Gastroesophageal sphincter (tissue), 4 donors: ENCODE measurements around the gene SNUPN. TPM values are rescaled to one million over a fixed set of nuclear protein-coding genes. Genes with fewer than 3 reads are reported as not detected.
"Not testable (repeated sequence)": the region's sequence is repeated elsewhere in the genome, so short reads cannot be mapped to it uniquely, and the experiment has no call there.

Source experiments
- ATAC-seq: fragments of 150-250 bp; one replicate; pipeline ENCODE4 v1.9.1; 2016; ENCODE audit warnings: mild to moderate bottlenecking, moderate library complexity
- H3K27ac ChIP-seq, 4 donors: fragments of 200-600 bp; sonication (generic) in 3 of 4; 1 replicate in 3 of 4; 2 replicates in 1 of 4; pipeline ENCODE4 v1.5.1; 2016 to 2019
- H3K27me3 ChIP-seq: fragments of 200-600 bp; sonication (generic); one replicate; pipeline ENCODE4 v1.5.1; 2019
- H3K36me3 ChIP-seq, 2 donors: fragments of 200-600 bp; sonication (generic); one replicate each; pipeline ENCODE4 v1.5.1; 2019; ENCODE audit warnings: control low read depth in 1 of 2
- H3K4me1 ChIP-seq, 3 donors: fragments of 200-600 bp; sonication (generic); 1 replicate in 2 of 3; 2 replicates in 1 of 3; pipeline ENCODE4 v1.5.1; 2016 to 2019; ENCODE audit warnings: control low read depth in 2 of 3
- H3K4me3 ChIP-seq, 2 donors: fragments of 200-600 bp; sonication (generic); one replicate each; pipeline ENCODE4 v1.5.1; 2019; ENCODE audit warnings: mild to moderate bottlenecking in 1 of 2, moderate library complexity in 1 of 2
- H3K9me3 ChIP-seq, 3 donors: fragments of 200-600 bp; sonication (generic); one replicate each; pipeline ENCODE4 v1.5.1; 2017 to 2019; ENCODE audit warnings: control low read depth in 2 of 3
- EP300 ChIP-seq: sonication (generic); formaldehyde crosslinking; IDR thresholded peaks from one replicate; pipeline ENCODE4 v1.6.1; 2017; ENCODE audit warnings: antibody characterized with exemption, mild to moderate bottlenecking
- POLR2A ChIP-seq, 2 donors: fragments of 450-650 bp; IDR thresholded peaks; one replicate each; pipeline ENCODE4 v1.6.1; 2017; ENCODE audit warnings: antibody characterized with exemption in 2 of 2, mild to moderate bottlenecking in 2 of 2, moderate library complexity in 1 of 2
- POLR2AphosphoS5 ChIP-seq: sonication (generic); formaldehyde crosslinking; IDR thresholded peaks from one replicate; pipeline ENCODE4 v1.6.1; 2017; ENCODE audit warnings: antibody characterized with exemption
- WGBS, 2 donors: methylation state at CpG; one replicate each; pipeline ENCODE4 v1.1.5; 2018; ENCODE audit warnings: low coverage in 1 of 2; 5-methylcytosine and 5-hydroxymethylcytosine counted together
- total RNA-seq, 4 donors: library from RNA; depleted of rRNA; stranded (reverse); fragments of >200 nt; gene quantifications; one replicate each; pipeline ENCODE4 v1.1.0, GENCODE V29; 2016
- TF ChIP-seq, protein P1 (sequence below), 4 experiments: fragments of 200-600 bp in 2 of 4; fragments of 450-650 bp in 2 of 4; sonication (generic) in 1 of 4; IDR thresholded peaks; one replicate each; pipeline ENCODE4 v1.5.1; 2017 to 2019; ENCODE audit warnings: antibody characterized with exemption in 4 of 4, mild to moderate bottlenecking in 2 of 4, moderate library complexity in 2 of 4

SNUPN gene
- total RNA-seq, 4 donors from 2014 or later = 18.6 to 27.3 (median 21.0) TPM

DNA sequence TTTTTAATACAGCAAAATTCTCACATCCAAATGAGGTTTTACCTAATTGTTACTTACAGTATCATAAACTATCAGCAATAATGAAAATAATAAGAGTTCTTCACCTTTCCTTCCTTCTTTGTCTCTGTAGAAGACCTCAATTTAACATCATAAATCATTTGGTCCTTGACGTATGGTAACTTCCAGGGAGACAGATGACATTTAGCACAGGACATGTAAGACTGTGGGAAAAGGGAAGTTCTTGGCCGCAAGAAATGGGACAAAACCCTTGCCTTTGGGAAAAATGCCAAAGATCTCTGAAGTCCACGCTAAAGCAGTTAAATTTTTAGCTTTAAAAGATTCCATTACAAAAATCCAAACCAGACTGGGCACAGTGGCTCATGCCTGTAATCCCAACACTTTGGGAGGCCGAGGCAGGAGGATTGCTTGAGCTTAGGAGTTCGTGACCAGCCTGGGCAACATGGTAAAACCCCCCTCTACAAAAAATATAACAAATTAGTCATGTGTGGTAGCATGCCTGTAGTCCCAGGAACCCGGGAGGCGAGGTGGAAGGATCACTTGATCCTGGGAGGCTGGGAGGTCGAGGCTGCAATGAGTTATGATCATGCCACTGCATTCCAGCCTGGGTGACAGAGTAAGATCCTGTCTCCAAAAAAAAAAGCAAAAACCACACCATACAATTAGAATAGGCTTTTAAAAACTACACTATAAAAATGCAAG lies 55.2 kb downstream of the SNUPN start:
- peaks cover 0 to 17% (median 4%) of the 10 kb centered on the region in 3 donors for H3K4me1 ChIP-seq
- peak overlapping the region in 1 of 4 donors; percentile 5 for H3K27ac ChIP-seq
- H3K27me3 ChIP-seq = no peaks in the 10 kb centered on the region
- ATAC-seq = no peak
- 49 to 91% methylated on average over 8 of the region's 8 CpGs for WGBS, 2 donors
- H3K9me3 ChIP-seq = no peaks in the 10 kb centered on the region
- H3K4me3 ChIP-seq = no peak overlapping the region
- no peaks in the 10 kb centered on the region for H3K36me3 ChIP-seq
- no peak for TF ChIP-seq POLR2AphosphoS5

DNA sequence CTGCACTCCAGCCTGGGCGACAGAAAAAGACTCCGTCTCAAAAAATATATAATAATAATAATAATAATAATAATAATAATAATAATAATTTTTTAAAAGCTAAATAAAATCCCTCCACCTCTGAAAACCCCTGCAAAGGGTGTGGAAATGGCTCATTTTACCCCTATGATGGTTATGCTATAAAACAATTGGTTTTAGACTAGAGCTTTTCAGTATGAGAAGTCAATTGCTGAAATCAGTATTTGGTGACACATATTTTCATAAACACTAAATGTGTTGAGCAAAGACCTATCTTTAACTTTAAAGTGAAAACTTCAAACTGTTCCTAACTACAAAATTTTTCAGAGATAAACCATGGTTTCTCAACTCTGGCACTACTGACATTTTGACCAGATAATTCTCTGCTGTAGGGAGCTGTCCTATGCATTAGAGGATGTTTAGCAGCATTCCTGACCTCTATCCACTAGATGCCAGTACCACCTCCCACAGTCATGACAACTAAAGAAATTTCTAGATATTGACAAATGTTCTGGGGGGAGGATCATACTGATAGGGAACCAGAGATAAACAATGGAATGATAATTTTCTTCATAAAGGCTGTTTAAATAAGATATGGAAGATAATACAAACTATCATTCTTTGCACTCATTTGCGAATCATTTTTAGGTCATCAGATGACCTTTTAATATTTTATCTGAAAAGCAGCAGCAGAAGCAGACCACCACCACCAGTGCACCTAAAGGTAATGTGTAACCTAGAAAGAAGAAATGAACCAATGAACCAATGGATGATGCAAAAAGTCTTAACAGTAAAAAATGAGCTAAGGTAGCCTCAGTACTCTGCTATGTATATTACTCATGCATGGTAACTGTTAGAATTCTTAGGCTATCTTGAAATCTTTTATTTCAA lies 60.2 kb downstream of the SNUPN start:
- 92 to 93% methylated on average over 2 to 3 of the region's 3 CpGs for WGBS, 2 donors
- ATAC-seq = no peak
- no peaks in the 10 kb centered on the region for H3K36me3 ChIP-seq
- TF ChIP-seq, protein P1, sequence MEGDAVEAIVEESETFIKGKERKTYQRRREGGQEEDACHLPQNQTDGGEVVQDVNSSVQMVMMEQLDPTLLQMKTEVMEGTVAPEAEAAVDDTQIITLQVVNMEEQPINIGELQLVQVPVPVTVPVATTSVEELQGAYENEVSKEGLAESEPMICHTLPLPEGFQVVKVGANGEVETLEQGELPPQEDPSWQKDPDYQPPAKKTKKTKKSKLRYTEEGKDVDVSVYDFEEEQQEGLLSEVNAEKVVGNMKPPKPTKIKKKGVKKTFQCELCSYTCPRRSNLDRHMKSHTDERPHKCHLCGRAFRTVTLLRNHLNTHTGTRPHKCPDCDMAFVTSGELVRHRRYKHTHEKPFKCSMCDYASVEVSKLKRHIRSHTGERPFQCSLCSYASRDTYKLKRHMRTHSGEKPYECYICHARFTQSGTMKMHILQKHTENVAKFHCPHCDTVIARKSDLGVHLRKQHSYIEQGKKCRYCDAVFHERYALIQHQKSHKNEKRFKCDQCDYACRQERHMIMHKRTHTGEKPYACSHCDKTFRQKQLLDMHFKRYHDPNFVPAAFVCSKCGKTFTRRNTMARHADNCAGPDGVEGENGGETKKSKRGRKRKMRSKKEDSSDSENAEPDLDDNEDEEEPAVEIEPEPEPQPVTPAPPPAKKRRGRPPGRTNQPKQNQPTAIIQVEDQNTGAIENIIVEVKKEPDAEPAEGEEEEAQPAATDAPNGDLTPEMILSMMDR (IDR thresholded peaks at IDR 0.05) = no peak
- no peak for TF ChIP-seq POLR2A (IDR thresholded peaks at IDR 0.05)
- TF ChIP-seq POLR2AphosphoS5 = no peak
- no peaks in the 10 kb centered on the region for H3K9me3 ChIP-seq
- H3K4me1 ChIP-seq = peaks cover 0 to 7% (median 0%) of the 10 kb centered on the region in 3 donors
- H3K27me3 ChIP-seq = no peaks in the 10 kb centered on the region
- H3K4me3 ChIP-seq = no peak overlapping the region
- no peak overlapping the region for H3K27ac ChIP-seq

DNA sequence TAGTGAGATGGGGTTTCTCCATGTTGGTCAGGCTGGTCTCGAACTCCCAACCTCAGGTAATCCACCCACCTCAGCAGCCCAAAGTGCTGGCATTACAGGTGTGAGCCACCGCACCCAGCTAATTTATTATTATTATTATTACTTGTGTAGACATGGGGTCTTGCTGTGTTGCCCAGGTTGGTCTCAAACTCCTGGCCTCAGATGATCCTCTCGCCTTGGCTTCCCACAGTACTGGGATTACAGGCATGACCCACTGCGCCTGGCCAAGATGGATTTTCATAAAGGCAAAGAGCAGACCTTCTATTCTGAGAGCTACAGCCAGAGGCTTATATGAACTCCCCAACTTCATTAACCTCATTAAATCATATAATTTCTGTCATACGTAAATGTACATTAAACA lies 63.6 kb downstream of the SNUPN start:
- Histone ChIP-seq H3K27me3 (no peaks in the 10 kb centered on the region), H3K4me1 (no peaks in the 10 kb centered on the region), H3K36me3 (no peaks in the 10 kb centered on the region), H3K4me3 (no peak overlapping the region), H3K27ac (no peak overlapping the region), H3K9me3 (no peaks in the 10 kb centered on the region)
- TF ChIP-seq EP300 (no peak), POLR2A (IDR thresholded peaks at IDR 0.05) (no peak), POLR2AphosphoS5 (no peak)
- TF ChIP-seq, protein P1 (IDR thresholded peaks at IDR 0.05) = no peak
- ATAC-seq = no peak
- 89 to 100% methylated on average over 2 to 4 of the region's 5 CpGs for WGBS, 2 donors

DNA sequence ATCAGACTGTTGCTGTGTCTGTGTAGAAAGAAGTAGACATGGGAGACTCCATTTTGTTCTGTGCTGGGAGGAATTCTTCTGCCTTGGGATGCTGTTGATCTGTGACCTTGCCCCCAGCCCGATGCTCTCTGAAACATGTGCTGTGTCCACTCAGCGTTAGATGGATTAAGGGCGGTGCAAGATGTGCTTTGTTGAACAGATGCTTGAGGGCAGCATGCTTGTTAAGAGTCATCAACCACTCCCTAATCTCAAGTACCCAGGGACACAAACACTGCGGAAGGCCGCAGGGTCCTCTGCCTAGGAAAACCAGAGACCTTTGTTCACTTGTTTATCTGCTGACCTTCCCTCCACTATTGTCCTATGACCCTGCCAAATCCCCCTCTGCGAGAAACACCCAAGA lies 66.2 kb downstream of the SNUPN start:
- not testable (repeated sequence) for H3K27ac ChIP-seq, H3K4me3 ChIP-seq, H3K36me3 ChIP-seq, H3K27me3 ChIP-seq, H3K9me3 ChIP-seq, H3K4me1 ChIP-seq, ATAC-seq
- no CpG with 5 or more reads among the region's 6 CpGs for WGBS, 2 donors

DNA sequence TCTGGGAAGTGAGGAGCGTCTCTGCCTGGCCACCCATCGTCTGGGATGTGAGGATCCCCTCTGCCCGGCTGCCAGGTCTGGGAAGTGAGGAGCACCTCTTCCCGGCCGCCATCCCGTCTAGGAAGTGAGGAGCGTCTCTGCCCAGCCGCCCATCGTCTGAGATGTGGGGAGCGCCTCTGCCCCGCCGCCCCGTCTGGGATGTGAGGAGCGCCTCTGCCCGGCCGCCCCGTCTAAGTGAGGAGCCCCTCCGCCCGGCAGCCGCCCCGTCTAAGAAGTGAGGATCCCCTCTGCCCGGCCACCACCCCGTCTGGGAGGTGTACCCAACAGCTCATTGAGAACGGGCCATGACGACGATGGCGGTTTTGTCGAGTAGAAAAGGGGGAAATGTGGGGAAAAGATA lies 66.6 kb downstream of the SNUPN start:
- H3K36me3 ChIP-seq, H3K4me3 ChIP-seq, H3K4me1 ChIP-seq, H3K9me3 ChIP-seq, H3K27ac ChIP-seq, ATAC-seq, H3K27me3 ChIP-seq: not testable (repeated sequence)
- WGBS, 2 donors = no CpG with 5 or more reads among the region's 28 CpGs

DNA sequence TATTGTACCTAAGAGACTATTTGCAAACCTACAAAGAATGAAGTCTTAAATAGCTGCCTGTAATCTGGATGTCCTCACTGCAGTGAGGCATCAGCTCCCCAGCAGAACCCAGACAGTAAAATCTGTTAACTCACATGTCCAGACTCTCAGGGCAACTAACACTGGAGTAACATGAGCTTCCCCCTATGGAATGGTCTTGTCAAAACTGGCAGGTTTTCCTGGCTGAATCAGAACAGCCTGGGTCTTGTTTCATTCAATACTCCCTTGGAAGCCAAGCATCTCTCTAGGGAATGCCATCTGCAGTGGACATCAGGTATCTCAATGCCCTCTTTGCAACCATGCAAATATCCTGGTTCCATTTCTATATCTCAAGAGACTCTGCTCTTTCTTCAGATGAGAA lies 70.8 kb downstream of the SNUPN start:
- peaks cover 0 to 15% (median 0%) of the 10 kb centered on the region in 3 donors for H3K4me1 ChIP-seq
- no peak overlapping the region for H3K4me3 ChIP-seq
- H3K27ac ChIP-seq = no peak overlapping the region
- TF ChIP-seq EP300 = no peak
- TF ChIP-seq, protein P1 (IDR thresholded peaks at IDR 0.05) = no peak
- no peak for TF ChIP-seq POLR2AphosphoS5
- no peak for TF ChIP-seq POLR2A (IDR thresholded peaks at IDR 0.05)
- no peaks in the 10 kb centered on the region for H3K9me3 ChIP-seq
- ATAC-seq = no peak
- H3K27me3 ChIP-seq = no peaks in the 10 kb centered on the region
- H3K36me3 ChIP-seq = no peaks in the 10 kb centered on the region
